ENCODE measurements around the gene SLC25A11.

DNA sequence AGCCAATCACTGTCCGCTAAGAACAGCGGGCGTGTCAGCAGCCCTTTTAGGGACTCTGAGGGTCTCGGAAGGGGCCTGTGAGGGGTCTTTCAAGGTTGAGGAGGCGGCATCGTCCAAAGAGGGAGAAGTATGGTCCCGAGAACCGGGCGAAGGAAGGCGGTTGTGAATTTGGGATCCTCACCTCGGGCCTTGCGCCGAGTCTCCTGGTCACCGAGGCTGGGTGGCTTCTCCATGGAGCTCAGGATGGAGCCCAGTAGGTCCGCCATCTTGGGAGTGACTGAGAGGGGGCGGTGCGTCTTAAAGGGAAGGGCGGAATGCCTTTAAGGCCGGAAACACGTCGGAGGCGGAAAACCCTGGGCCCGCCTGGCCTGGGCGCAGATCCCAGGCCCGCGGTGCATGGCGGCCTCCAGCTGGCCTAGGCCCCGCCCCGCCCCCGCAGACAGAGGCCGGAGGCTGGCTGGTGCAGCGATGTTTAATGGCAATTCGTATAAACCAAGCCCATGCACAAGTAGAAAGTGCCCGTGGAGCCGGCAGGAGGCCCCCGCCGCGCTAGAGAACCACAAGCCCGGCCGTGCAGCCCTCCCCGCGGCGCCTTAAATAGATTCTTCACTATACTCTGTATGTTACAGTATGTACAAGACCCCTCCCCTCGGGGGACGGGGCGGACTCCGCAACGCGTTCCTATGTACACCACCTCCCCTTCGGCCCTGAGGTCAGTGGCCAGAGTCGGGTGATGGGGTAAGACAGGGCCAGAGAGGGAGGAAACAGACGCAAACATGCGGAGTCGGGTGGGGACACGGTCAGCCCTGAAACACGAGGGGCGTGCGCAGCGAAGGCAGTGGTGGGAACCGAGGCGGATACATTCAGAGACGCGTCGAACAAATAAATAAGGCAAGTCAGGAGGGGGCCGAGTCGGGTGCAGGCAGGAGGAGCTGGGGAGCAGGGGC is 28.0 kb upstream of the SLC25A11 start, which contains the start of gene SPAG7:
- TF ChIP-seq GATA2 (IDR thresholded peaks at IDR 0.05; ENCODE audit: low read depth, low read length) (no peak), GATA3 (IDR thresholded peaks at IDR 0.05; ENCODE audit: low read depth, low read length) (no peak)
